HG02973 (cell line): ENCODE results near the gene DSE.
A peak's percentile ranks its signal among the peaks of the same experiment; 100 is the strongest.

ENCODE experiments used
- ATAC-seq: cut with Tn5 transposase; IDR thresholded peaks from one replicate; pipeline ENCODE4 v1.9.1; 2021; ENCODE audit warnings: moderate library complexity; ENCODE audit not compliant: unreplicated experiment

DSE gene

GRCh38 chr6:116386581-116387299 is 16.0 kb downstream of the DSE start:
- ATAC-seq: no peak

GRCh38 chr6:116387374-116387773 is 16.6 kb downstream of the DSE start:
- peak; percentile 57 for ATAC-seq

- ATAC-seq: no peak
These were observed 18.2 kb downstream of the DSE start for GRCh38 chr6:116388924-116389323.

- ATAC-seq: no peak
These were observed 18.6 kb downstream of the DSE start for GRCh38 chr6:116389357-116389756.

GRCh38 chr6:116390581-116390980 is 19.8 kb downstream of the DSE start:
- peak; percentile 42 for ATAC-seq

GRCh38 chr6:116392132-116393013 is 21.6 kb downstream of the DSE start:
- ATAC-seq: no peak

GRCh38 chr6:116393430-116393829 is 22.7 kb downstream of the DSE start:
- no peak for ATAC-seq

- ATAC-seq: no peak
These were observed 24.9 kb downstream of the DSE start for GRCh38 chr6:116395647-116396046.

- ATAC-seq: no peak
These were observed 25.7 kb downstream of the DSE start for GRCh38 chr6:116396441-116396840.

GRCh38 chr6:116397914-116398313 is 27.2 kb downstream of the DSE start:
- no peak for ATAC-seq

- no peak for ATAC-seq
These were observed 27.7 kb downstream of the DSE start for GRCh38 chr6:116398316-116399010.

GRCh38 chr6:116399287-116399686 is 28.5 kb downstream of the DSE start:
- ATAC-seq: no peak

- no peak for ATAC-seq
These were observed 29.6 kb downstream of the DSE start for GRCh38 chr6:116400328-116400727.

GRCh38 chr6:116402108-116402937 is 31.6 kb downstream of the DSE start:
- no peak for ATAC-seq

GRCh38 chr6:116403205-116403604 is 32.5 kb downstream of the DSE start:
- ATAC-seq: no peak

GRCh38 chr6:116404696-116405095 is 33.9 kb downstream of the DSE start:
- ATAC-seq: no peak

GRCh38 chr6:116405138-116405537 is 34.4 kb downstream of the DSE start:
- peak; percentile 65 for ATAC-seq

- no peak for ATAC-seq
These were observed 35.1 kb downstream of the DSE start for GRCh38 chr6:116405652-116406356.

- ATAC-seq: no peak
These were observed 36.1 kb downstream of the DSE start for GRCh38 chr6:116406678-116407345.

- ATAC-seq: peak; percentile 48
These were observed 37.7 kb downstream of the DSE start for GRCh38 chr6:116408491-116408890.
